Kidney (tissue), 14 donors: Measurements from ENCODE around the gene CCDC9. TPM values are rescaled to one million over a fixed set of nuclear protein-coding genes. Genes with fewer than 3 reads are reported as not detected.

Source experiments
- DNase-seq, 5 donors: peaks; one replicate each; pipeline ENCODE4 v3.0.0-alpha.2; 2013 to 2020
- FAIRE-seq: peaks from 2 replicates; lab custom pipeline; 2012; peaks lifted over from hg19 to GRCh38; lab: Jason Lieb, UNC
- H3K27ac ChIP-seq, 2 donors: one replicate each; pipeline ENCODE4 v1.7.0; 2013; ENCODE audit warnings: low read depth in 2 of 2, low read length in 2 of 2, inconsistent platforms in 1 of 2
- H3K27me3 ChIP-seq: one replicate; pipeline ENCODE4 v1.7.1; 2013; ENCODE audit warnings: low read length, inconsistent platforms; ENCODE audit not compliant: control insufficient read depth, insufficient read depth
- H3K36me3 ChIP-seq, 3 donors: one replicate each; pipeline versions ENCODE4 v1.7.0 to v1.7.1; 2013; ENCODE audit warnings: low read length in 3 of 3, control low read depth in 1 of 3, inconsistent platforms in 1 of 3; ENCODE audit not compliant: insufficient read depth in 3 of 3, control insufficient read depth in 2 of 3
- H3K4me1 ChIP-seq, 3 donors: one replicate each; pipeline versions ENCODE4 v1.7.0 to v1.7.1; 2013; ENCODE audit warnings: low read length in 3 of 3, inconsistent platforms in 1 of 3, low read depth in 1 of 3; ENCODE audit not compliant: control insufficient read depth in 2 of 3, insufficient read depth in 2 of 3
- H3K4me3 ChIP-seq, 3 donors: one replicate each; pipeline versions ENCODE4 v1.7.0 to v1.8.1; 2013; ENCODE audit warnings: low read length in 3 of 3, control low read depth in 1 of 3, inconsistent platforms in 1 of 3
- H3K9ac ChIP-seq, 3 donors: one replicate each; pipeline versions ENCODE4 v1.7.0 to v1.7.1; 2013; ENCODE audit warnings: low read length in 3 of 3, control low read depth in 1 of 3, inconsistent platforms in 1 of 3
- H3K9me3 ChIP-seq, 3 donors: one replicate each; pipeline versions ENCODE4 v1.7.0 to v1.7.1; 2013; ENCODE audit warnings: low read length in 3 of 3, control low read depth in 1 of 3, inconsistent platforms in 1 of 3; ENCODE audit not compliant: control insufficient read depth in 2 of 3, insufficient read depth in 1 of 3
- intact Hi-C: fragments of 100-400 bp; cut with DNase I; formaldehyde crosslinking; loops from one replicate; pipeline ENCODE4 v1.11.1; 2022
- polyA plus RNA-seq: library from polyadenylated mRNA; stranded (reverse); fragments of 350-450 nt; fragmentation: Illumina TruSeq; extraction: RNeasy Lipid Tissue Mini Kit (QIAGEN cat#74804); gene quantifications from one replicate; pipeline ENCODE4 v1.2.3, GENCODE V29; 2014; ENCODE audit warnings: low read depth, low replicate concordance; ENCODE audit not compliant: insufficient read depth
- total RNA-seq: library from RNA; stranded (reverse); fragmentation: NEBNext Ultra II Directional; extraction: Animal tissue kit (Norgen Biotek cat#: 25700); gene quantifications from one replicate; pipeline ENCODE4 v1.2.1, GENCODE V29; 2021
- TF ChIP-seq, protein P1 (sequence below): IDR thresholded peaks from 3 replicates; pipeline ENCODE4 v1.5.1; 2012; ENCODE audit warnings: mild to moderate bottlenecking, moderate library complexity, borderline replicate concordance; ENCODE audit not compliant: insufficient read depth; ENCODE audit errors: extremely low read depth
- donor health status: control.
- donor health status: control.
- donor health status: control.
- donor health status: control.
- donor health status: control.
- donor health status: DM: yes; HTN: yes; CAD: no.
- donor health status: Normal renal cell carcinoma (clear cell type).

Gene CCDC9
- total and polyA plus RNA-seq, 2 donors from 2014 or later = 14.0 to 49.0 TPM

GRCh38 chr19:47253970-47254369 is 2.4 kb upstream of the CCDC9 start:
- TF ChIP-seq, protein P1, sequence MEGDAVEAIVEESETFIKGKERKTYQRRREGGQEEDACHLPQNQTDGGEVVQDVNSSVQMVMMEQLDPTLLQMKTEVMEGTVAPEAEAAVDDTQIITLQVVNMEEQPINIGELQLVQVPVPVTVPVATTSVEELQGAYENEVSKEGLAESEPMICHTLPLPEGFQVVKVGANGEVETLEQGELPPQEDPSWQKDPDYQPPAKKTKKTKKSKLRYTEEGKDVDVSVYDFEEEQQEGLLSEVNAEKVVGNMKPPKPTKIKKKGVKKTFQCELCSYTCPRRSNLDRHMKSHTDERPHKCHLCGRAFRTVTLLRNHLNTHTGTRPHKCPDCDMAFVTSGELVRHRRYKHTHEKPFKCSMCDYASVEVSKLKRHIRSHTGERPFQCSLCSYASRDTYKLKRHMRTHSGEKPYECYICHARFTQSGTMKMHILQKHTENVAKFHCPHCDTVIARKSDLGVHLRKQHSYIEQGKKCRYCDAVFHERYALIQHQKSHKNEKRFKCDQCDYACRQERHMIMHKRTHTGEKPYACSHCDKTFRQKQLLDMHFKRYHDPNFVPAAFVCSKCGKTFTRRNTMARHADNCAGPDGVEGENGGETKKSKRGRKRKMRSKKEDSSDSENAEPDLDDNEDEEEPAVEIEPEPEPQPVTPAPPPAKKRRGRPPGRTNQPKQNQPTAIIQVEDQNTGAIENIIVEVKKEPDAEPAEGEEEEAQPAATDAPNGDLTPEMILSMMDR = no peak
- peaks cover 2 to 10% (median 8%) of the 10 kb centered on the region in 3 donors for H3K4me1 ChIP-seq

GRCh38 chr19:47256693-47257410 is 527 bp downstream of the CCDC9 start:
- TF ChIP-seq, protein P1 = no peak
- Histone ChIP-seq H3K27ac (peak overlapping the region; percentile 91 to 92), H3K27me3 (no peaks in the 10 kb centered on the region), H3K9me3 (no peaks in the 10 kb centered on the region), H3K9ac (no peak overlapping the region), H3K4me1 (peaks cover 2 to 12% (median 8%) of the 10 kb centered on the region in 3 donors), H3K4me3 (peak overlapping the region in 1 of 3 donors; percentile 94), H3K36me3 (peaks cover 0 to 19% (median 14%) of the 10 kb centered on the region in 3 donors)
- intact Hi-C loops = no loop called here
- DNase-seq = peak; percentile 100
- peak; percentile 99 for FAIRE-seq

More at GRCh38 chr19:47253970-47254369, 2.4 kb upstream of the CCDC9 start:
- H3K9ac ChIP-seq = no peak overlapping the region
- no peaks in the 10 kb centered on the region for H3K36me3 ChIP-seq
- FAIRE-seq (no peak), DNase-seq (no peak)
- intact Hi-C loops = no loop called here
- no peaks in the 10 kb centered on the region for H3K27me3 ChIP-seq
- H3K4me3 ChIP-seq = no peak overlapping the region
- H3K27ac ChIP-seq = no peak overlapping the region
- H3K9me3 ChIP-seq = no peaks in the 10 kb centered on the region

- TF ChIP-seq, protein P1 = no peak
- FAIRE-seq (no peak), DNase-seq (peak in 1 of 5 donors; percentile 80)
- Histone ChIP-seq H3K36me3 (peaks cover 0 to 22% (median 14%) of the 10 kb centered on the region in 3 donors), H3K27me3 (no peaks in the 10 kb centered on the region), H3K9me3 (no peaks in the 10 kb centered on the region), H3K4me1 (peaks cover 2 to 12% (median 8%) of the 10 kb centered on the region in 3 donors), H3K27ac (peak overlapping the region; percentile 91 to 92), H3K9ac (peak overlapping the region; percentile 2 to 90 (median 18)), H3K4me3 (peak overlapping the region; percentile 31 to 76 (median 51))
- intact Hi-C loops = no loop called here
Observed at GRCh38 chr19:47257411-47258169, 1.3 kb downstream of the CCDC9 start.
